Stimulated activated CD4-positive, alpha-beta T cell treated with anti-CD3 and anti-CD28 coated beads, Interleukin-15, amount 100 ng/mL, for 1 hour (primary cell): ENCODE results near the gene IST1.

Experiments used
- DNase-seq, 2 donors: peaks; one replicate each; pipeline ENCODE4 v3.0.0-alpha.2; 2020; ENCODE audit warnings: low read depth in 1 of 2, low spot score in 1 of 2

Gene IST1

GRCh38 chr16:71916397-71916920 is 21.1 kb downstream of the IST1 start:
- DNase-seq: no peak

GRCh38 chr16:71917900-71918299 is 22.6 kb downstream of the IST1 start:
- DNase-seq: no peak

GRCh38 chr16:71919035-71919434 is 23.7 kb downstream of the IST1 start:
- no peak for DNase-seq

GRCh38 chr16:71920658-71921057 is 25.3 kb downstream of the IST1 start:
- no peak for DNase-seq

GRCh38 chr16:71923941-71924690 is 28.8 kb downstream of the IST1 start:
- no peak for DNase-seq

- no peak for DNase-seq
Observed at GRCh38 chr16:71924710-71925109, 29.4 kb downstream of the IST1 start.

GRCh38 chr16:71927383-71927782 is 32.1 kb downstream of the IST1 start:
- DNase-seq: no peak

- DNase-seq: no peak
Observed at GRCh38 chr16:71927787-71928186, 32.5 kb downstream of the IST1 start.

GRCh38 chr16:71929048-71929447 is 33.7 kb downstream of the IST1 start:
- DNase-seq: no peak

- DNase-seq: no peak
Observed at GRCh38 chr16:71930013-71930563, 34.8 kb downstream of the IST1 start.

GRCh38 chr16:71931001-71931400 is 35.7 kb downstream of the IST1 start:
- DNase-seq: no peak

GRCh38 chr16:71931599-71931998 is 36.3 kb downstream of the IST1 start:
- no peak for DNase-seq

- no peak for DNase-seq
Observed at GRCh38 chr16:71933017-71933416, 37.7 kb downstream of the IST1 start.

GRCh38 chr16:71933913-71934695 is 38.8 kb downstream of the IST1 start:
- no peak for DNase-seq

- no peak for DNase-seq
Observed at GRCh38 chr16:71937868-71938510, 42.7 kb downstream of the IST1 start.

- no peak for DNase-seq
Observed at GRCh38 chr16:71943887-71944286, 48.6 kb downstream of the IST1 start.

- DNase-seq: no peak
Observed at GRCh38 chr16:71945616-71946015, 50.3 kb downstream of the IST1 start.

GRCh38 chr16:71952825-71953224 is 57.5 kb downstream of the IST1 start:
- DNase-seq: no peak

- no peak for DNase-seq
Observed at GRCh38 chr16:71954180-71954579, 58.8 kb downstream of the IST1 start.

- no peak for DNase-seq
Observed at GRCh38 chr16:71954699-71955195, 59.4 kb downstream of the IST1 start.

GRCh38 chr16:71956486-71956885 is 61.2 kb downstream of the IST1 start:
- DNase-seq: no peak
